Ishikawa (cell line): ENCODE measurements around the gene COMMD1.

Experiments
- CEBPB ChIP-seq: IDR thresholded peaks from 2 replicates; pipeline ENCODE4 v1.6.1; 2012
- EP300 ChIP-seq: IDR thresholded peaks from 2 replicates; pipeline ENCODE4 v1.6.1; 2012; ENCODE audit warnings: borderline replicate concordance
- FOXM1 ChIP-seq: IDR thresholded peaks from 2 replicates; pipeline ENCODE4 v1.6.1; 2012; ENCODE audit warnings: low read depth, borderline replicate concordance
- MAX ChIP-seq: IDR thresholded peaks from 2 replicates; pipeline ENCODE4 v1.6.1; 2012
- NFIC ChIP-seq: IDR thresholded peaks from 2 replicates; pipeline ENCODE4 v1.6.1; 2012
- RAD21 ChIP-seq: IDR thresholded peaks from 2 replicates; pipeline ENCODE4 v1.6.1; 2012; ENCODE audit warnings: low read depth
- TAF1 ChIP-seq: IDR thresholded peaks from 2 replicates; pipeline ENCODE4 v1.6.1; 2012; ENCODE audit warnings: low read depth, mild to moderate bottlenecking
- TEAD4 ChIP-seq: IDR thresholded peaks from 2 replicates; pipeline ENCODE4 v1.6.1; 2012
- YY1 ChIP-seq: IDR thresholded peaks from 2 replicates; pipeline ENCODE4 v1.6.1; 2012; ENCODE audit warnings: low read depth
- ZBTB7A ChIP-seq: IDR thresholded peaks from 2 replicates; pipeline ENCODE4 v1.6.1; 2012; ENCODE audit warnings: low read depth
- TF ChIP-seq, protein P1 (sequence below): IDR thresholded peaks from 2 replicates; pipeline ENCODE4 v1.6.1; 2012; ENCODE audit warnings: low read depth, mild to moderate bottlenecking

DNA sequence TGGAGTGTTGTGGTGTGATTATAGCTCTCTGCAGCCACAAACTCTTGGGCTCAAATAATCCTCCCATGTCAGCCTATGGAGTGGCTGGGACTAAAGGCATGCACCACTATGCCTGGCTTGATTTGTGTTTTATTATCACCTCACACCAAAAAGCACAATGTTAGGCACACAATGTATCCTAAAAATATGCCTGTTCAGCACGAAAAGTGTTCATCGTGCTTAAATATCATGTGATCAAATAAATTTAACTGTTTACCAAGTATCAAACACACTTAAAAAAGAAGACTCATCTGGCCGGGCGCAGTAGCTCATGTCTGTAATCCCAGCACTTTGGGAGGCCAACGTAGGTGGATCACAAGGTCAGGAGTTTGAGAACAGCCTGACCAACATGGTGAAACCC, 22.6 kb upstream of the COMMD1 start:
- TF ChIP-seq MAX = no peak
- TF ChIP-seq YY1 = no peak
- TF ChIP-seq FOXM1 = no peak
- TF ChIP-seq TEAD4 = no peak
- TF ChIP-seq CEBPB = no peak
- no peak for TF ChIP-seq TAF1
- no peak for TF ChIP-seq RAD21
- no peak for TF ChIP-seq EP300
- no peak for TF ChIP-seq ZBTB7A
- TF ChIP-seq, protein P1, sequence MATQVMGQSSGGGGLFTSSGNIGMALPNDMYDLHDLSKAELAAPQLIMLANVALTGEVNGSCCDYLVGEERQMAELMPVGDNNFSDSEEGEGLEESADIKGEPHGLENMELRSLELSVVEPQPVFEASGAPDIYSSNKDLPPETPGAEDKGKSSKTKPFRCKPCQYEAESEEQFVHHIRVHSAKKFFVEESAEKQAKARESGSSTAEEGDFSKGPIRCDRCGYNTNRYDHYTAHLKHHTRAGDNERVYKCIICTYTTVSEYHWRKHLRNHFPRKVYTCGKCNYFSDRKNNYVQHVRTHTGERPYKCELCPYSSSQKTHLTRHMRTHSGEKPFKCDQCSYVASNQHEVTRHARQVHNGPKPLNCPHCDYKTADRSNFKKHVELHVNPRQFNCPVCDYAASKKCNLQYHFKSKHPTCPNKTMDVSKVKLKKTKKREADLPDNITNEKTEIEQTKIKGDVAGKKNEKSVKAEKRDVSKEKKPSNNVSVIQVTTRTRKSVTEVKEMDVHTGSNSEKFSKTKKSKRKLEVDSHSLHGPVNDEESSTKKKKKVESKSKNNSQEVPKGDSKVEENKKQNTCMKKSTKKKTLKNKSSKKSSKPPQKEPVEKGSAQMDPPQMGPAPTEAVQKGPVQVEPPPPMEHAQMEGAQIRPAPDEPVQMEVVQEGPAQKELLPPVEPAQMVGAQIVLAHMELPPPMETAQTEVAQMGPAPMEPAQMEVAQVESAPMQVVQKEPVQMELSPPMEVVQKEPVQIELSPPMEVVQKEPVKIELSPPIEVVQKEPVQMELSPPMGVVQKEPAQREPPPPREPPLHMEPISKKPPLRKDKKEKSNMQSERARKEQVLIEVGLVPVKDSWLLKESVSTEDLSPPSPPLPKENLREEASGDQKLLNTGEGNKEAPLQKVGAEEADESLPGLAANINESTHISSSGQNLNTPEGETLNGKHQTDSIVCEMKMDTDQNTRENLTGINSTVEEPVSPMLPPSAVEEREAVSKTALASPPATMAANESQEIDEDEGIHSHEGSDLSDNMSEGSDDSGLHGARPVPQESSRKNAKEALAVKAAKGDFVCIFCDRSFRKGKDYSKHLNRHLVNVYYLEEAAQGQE = no peak
- TF ChIP-seq NFIC = no peak
